SK-N-MC (cell line): ENCODE data around the gene SLC4A8.

Experiments
- EZH2 ChIP-seq: fragments of 200-600 bp; sonication (generic); IDR thresholded peaks from one replicate; pipeline ENCODE4 v1.6.1; 2017; ENCODE audit warnings: antibody characterized with exemption
- FOXP2 ChIP-seq: optimal IDR thresholded peaks from 2 replicates; pipeline ENCODE3; 2011; ENCODE audit warnings: mild to moderate bottlenecking, moderate library complexity; ENCODE audit not compliant: insufficient read depth; ENCODE audit errors: extremely low read length, control extremely low read depth

- TF ChIP-seq FOXP2 (no peak), EZH2 (no peak)
Measured at GRCh38 chr12:51442324-51442723, 17.7 kb downstream of the SLC4A8 start.
